ENCODE data around the gene ASIC2. TPM values are rescaled to one million over a fixed set of nuclear protein-coding genes. Genes with fewer than 3 reads are reported as not detected.

ASIC2 gene
- total and polyA plus RNA-seq, 12 donors: not detected

- Histone ChIP-seq H3K9me3 (no peaks in the 10 kb centered on the region), H3K27ac (no peak overlapping the region), H3K4me1 (no peaks in the 10 kb centered on the region), H3K4me3 (no peak overlapping the region), H3K36me3 (no peaks in the 10 kb centered on the region), H3K27me3 (peaks cover 0 to 17% (median 15%) of the 10 kb centered on the region in 7 donors)
- intact Hi-C loops (cut with DNase I): loop anchor here in 1 of 10 donors (10.0 kb wide), 1 partner anchor 63 kb away; no protein-coding TSS in a partner anchor
- ATAC-seq (no peak), DNase-seq (no peak)
- TF ChIP-seq CTCF (IDR thresholded peaks at IDR 0.05): no peak
These were observed 221.4 kb downstream of the ASIC2 start for GRCh38 chr17:33071656-33072055.

GRCh38 chr17:33057564-33057963 is 235.5 kb downstream of the ASIC2 start:
- peak in 3 of 8 donors; percentile 38 to 50 (median 49) for ATAC-seq
- WGBS, 2 donors: 65 to 70% methylated on average over 2 of the region's 2 CpGs
- Histone ChIP-seq H3K27ac (peak overlapping the region in 3 of 10 donors; percentile 1 to 35 (median 7)), H3K27me3 (peaks cover 0 to 4% (median 0%) of the 10 kb centered on the region in 7 donors), H3K4me3 (no peak overlapping the region), H3K36me3 (no peaks in the 10 kb centered on the region), H3K9me3 (peaks cover 0 to 5% (median 0%) of the 10 kb centered on the region in 11 donors), H3K4me1 (peaks cover 0 to 16% (median 0%) of the 10 kb centered on the region in 9 donors)
- no peak for TF ChIP-seq CTCF (IDR thresholded peaks at IDR 0.05)
- intact Hi-C loops (cut with DNase I): loop anchor here in 1 of 10 donors (10.0 kb wide), 1 partner anchor 467 kb away; no protein-coding TSS in a partner anchor
- no peak for DNase-seq

- DNase-seq (no peak), ATAC-seq (no peak)
- intact Hi-C loops (cut with DNase I): loop anchor here in 1 of 10 donors (10.0 kb wide), 1 partner anchor 468 kb away; no protein-coding TSS in a partner anchor
- Histone ChIP-seq H3K4me3 (no peak overlapping the region), H3K9me3 (peaks cover 0 to 5% (median 0%) of the 10 kb centered on the region in 11 donors), H3K4me1 (peaks cover 0 to 16% (median 0%) of the 10 kb centered on the region in 9 donors), H3K27me3 (peaks cover 0 to 4% (median 0%) of the 10 kb centered on the region in 7 donors), H3K27ac (peak overlapping the region in 2 of 10 donors; percentile 10 to 33), H3K36me3 (no peaks in the 10 kb centered on the region)
- TF ChIP-seq CTCF (IDR thresholded peaks at IDR 0.05): no peak
- WGBS, 2 donors: 72 to 73% methylated on average over 4 of the region's 4 CpGs
These were observed 236.5 kb downstream of the ASIC2 start for GRCh38 chr17:33056399-33057146.

GRCh38 chr17:33055746-33056145 is 237.3 kb downstream of the ASIC2 start:
- Histone ChIP-seq H3K4me3 (no peak overlapping the region), H3K27me3 (peaks cover 0 to 4% (median 0%) of the 10 kb centered on the region in 7 donors), H3K36me3 (no peaks in the 10 kb centered on the region), H3K27ac (peak overlapping the region in 5 of 10 donors; percentile 33 to 69 (median 39)), H3K4me1 (peaks cover 0 to 16% (median 0%) of the 10 kb centered on the region in 9 donors), H3K9me3 (peaks cover 0 to 5% (median 0%) of the 10 kb centered on the region in 11 donors)
- ATAC-seq: peak in 6 of 8 donors; percentile 33 to 69 (median 50)
- TF ChIP-seq CTCF (IDR thresholded peaks at IDR 0.05): no peak
- intact Hi-C loops (cut with DNase I): loop anchor here in 1 of 10 donors (10.0 kb wide), 1 partner anchor 469 kb away; no protein-coding TSS in a partner anchor
- DNase-seq: no peak
- WGBS, 2 donors: 57 to 66% methylated on average over 9 of the region's 9 CpGs
